Breast epithelium (tissue), 4 donors: ENCODE measurements around the gene TPI1. TPM values are rescaled to one million over a fixed set of nuclear protein-coding genes. Genes with fewer than 3 reads are reported as not detected.

Source experiments
- DNase-seq, 2 donors: peaks; one replicate each; pipeline ENCODE4 v3.0.0-alpha.2; 2019; ENCODE audit warnings: low spot score in 2 of 2
- H3K27ac ChIP-seq, 2 donors: fragments of 200-600 bp; sonication (generic) in 1 of 2; one replicate each; pipeline ENCODE4 v1.5.1; 2016 to 2019; ENCODE audit warnings: mild to moderate bottlenecking in 1 of 2
- H3K27me3 ChIP-seq, 2 donors: fragments of 200-600 bp; sonication (generic) in 1 of 2; one replicate each; pipeline versions ENCODE4 v1.5.1 to v1.6.0; 2017 to 2019; ENCODE audit warnings: control low read depth in 1 of 2, mild to moderate bottlenecking in 1 of 2
- H3K36me3 ChIP-seq: fragments of 200-600 bp; one replicate; pipeline ENCODE4 v1.5.1; 2019
- H3K4me1 ChIP-seq, 2 donors: fragments of 200-600 bp; sonication (generic); one replicate each; pipeline ENCODE4 v1.5.1; 2016 to 2019; ENCODE audit warnings: control low read depth in 1 of 2
- H3K4me3 ChIP-seq, 3 donors: fragments of 200-600 bp; sonication (generic); 1 replicate in 2 of 3; 2 replicates in 1 of 3; pipeline ENCODE4 v1.5.1; 2016 to 2019; ENCODE audit warnings: mild to moderate bottlenecking in 3 of 3, moderate library complexity in 2 of 3
- H3K9me3 ChIP-seq, 2 donors: fragments of 200-600 bp; sonication (generic) in 1 of 2; one replicate each; pipeline ENCODE4 v1.5.1; 2016 to 2019; ENCODE audit warnings: control low read depth in 1 of 2
- CTCF ChIP-seq, 3 donors: fragments of 450-650 bp; IDR thresholded peaks; one replicate each; pipeline ENCODE4 v1.5.1; 2016 to 2017; ENCODE audit warnings: antibody characterized with exemption in 3 of 3, mild to moderate bottlenecking in 3 of 3, moderate library complexity in 3 of 3
- POLR2A ChIP-seq: fragments of 450-650 bp; IDR thresholded peaks from one replicate; pipeline ENCODE4 v1.6.1; 2016; ENCODE audit warnings: antibody characterized with exemption, mild to moderate bottlenecking, moderate library complexity
- POLR2AphosphoS5 ChIP-seq, 3 donors: sonication (generic); formaldehyde crosslinking; IDR thresholded peaks; one replicate each; pipeline ENCODE4 v1.6.1; 2017; ENCODE audit warnings: antibody characterized with exemption in 3 of 3
- intact Hi-C: fragments of 100-400 bp; cut with DNase I; formaldehyde crosslinking; loops from one replicate; pipeline ENCODE4 v1.15.1; 2023; ENCODE audit warnings: low total_unique reads
- total RNA-seq, 3 donors: library from RNA; depleted of rRNA; stranded (reverse); fragments of >200 nt; gene quantifications; one replicate each; pipeline ENCODE4 v1.1.0, GENCODE V29; 2016

Gene TPI1
- total RNA-seq, 3 donors from 2014 or later: 297 to 386 (median 351) TPM

GRCh38 chr12:6819106-6820030, 48.0 kb upstream of the TPI1 start:
- TF ChIP-seq POLR2A (no peak), CTCF (IDR thresholded peaks at IDR 0.05) (no peak), POLR2AphosphoS5 (IDR thresholded peaks at IDR 0.05) (no peak)
- DNase-seq: no peak
- intact Hi-C loops: loop anchor here (10.0 kb wide), 1 partner anchor 205 kb away; no protein-coding TSS in a partner anchor
- Histone ChIP-seq H3K36me3 (no peaks in the 10 kb centered on the region), H3K4me3 (no peak overlapping the region), H3K9me3 (no peaks in the 10 kb centered on the region), H3K4me1 (no peaks in the 10 kb centered on the region), H3K27ac (no peak overlapping the region), H3K27me3 (peaks cover 5 to 19% of the 10 kb centered on the region in 2 donors)

GRCh38 chr12:6820166-6820565, 47.2 kb upstream of the TPI1 start:
- DNase-seq: no peak
- TF ChIP-seq POLR2AphosphoS5 (IDR thresholded peaks at IDR 0.05) (no peak), POLR2A (no peak), CTCF (IDR thresholded peaks at IDR 0.05) (no peak)
- no peaks in the 10 kb centered on the region for H3K9me3 ChIP-seq
- peaks cover 5 to 19% of the 10 kb centered on the region in 2 donors for H3K27me3 ChIP-seq
- H3K27ac ChIP-seq: no peak overlapping the region
- no peaks in the 10 kb centered on the region for H3K36me3 ChIP-seq
- intact Hi-C loops: loop anchor here (10.0 kb wide), 1 partner anchor 205 kb away; no protein-coding TSS in a partner anchor
- no peak overlapping the region for H3K4me3 ChIP-seq
- H3K4me1 ChIP-seq: peaks cover 0 to 2% of the 10 kb centered on the region in 2 donors

- peak within 1 kb of the TSS; percentile 35 to 67 (median 48) for H3K4me3 ChIP-seq
- DNase-seq: no peak
- no peaks in the 10 kb centered on the region for H3K36me3 ChIP-seq
- peaks cover 0 to 4% of the 10 kb centered on the region in 2 donors for H3K4me1 ChIP-seq
- H3K27ac ChIP-seq: peak within 1 kb of the TSS in 1 of 2 donors; percentile 48
- peaks cover 5 to 19% of the 10 kb centered on the region in 2 donors for H3K27me3 ChIP-seq
- no peaks in the 10 kb centered on the region for H3K9me3 ChIP-seq
- intact Hi-C loops: loop anchor here (10.0 kb wide), 1 partner anchor 207 kb away; no protein-coding TSS in a partner anchor
- TF ChIP-seq POLR2A (no peak), POLR2AphosphoS5 (IDR thresholded peaks at IDR 0.05) (no peak), CTCF (IDR thresholded peaks at IDR 0.05) (no peak)
Measured at GRCh38 chr12:6821591-6822425, 45.5 kb upstream of the TPI1 start, which contains the start of gene GPR162. GPR162 (plus strand) TSS chr12:6821821; CDS start chr12:6823899, 2,078 bp downstream.

GRCh38 chr12:6822426-6823135, 44.8 kb upstream of the TPI1 start:
- no peak overlapping the region for H3K27ac ChIP-seq
- intact Hi-C loops: loop anchor here (10.0 kb wide), 1 partner anchor 208 kb away; no protein-coding TSS in a partner anchor
- H3K4me3 ChIP-seq: peak overlapping the region in 1 of 3 donors; percentile 67
- H3K9me3 ChIP-seq: no peaks in the 10 kb centered on the region
- DNase-seq: no peak
- TF ChIP-seq CTCF (IDR thresholded peaks at IDR 0.05) (no peak), POLR2AphosphoS5 (IDR thresholded peaks at IDR 0.05) (no peak), POLR2A (no peak)
- H3K27me3 ChIP-seq: peaks cover 5 to 19% of the 10 kb centered on the region in 2 donors
- H3K36me3 ChIP-seq: no peaks in the 10 kb centered on the region
- H3K4me1 ChIP-seq: peaks cover 0 to 9% of the 10 kb centered on the region in 2 donors
